HepG2 (cell line): ENCODE data around the gene SULT2B1. TPM values are rescaled to one million over a fixed set of nuclear protein-coding genes. Genes with fewer than 3 reads are reported as not detected.
A peak's percentile ranks its signal among the peaks of the same experiment; 100 is the strongest.

ENCODE experiments used
- AHDC1 ChIP-seq: sonication (generic); formaldehyde crosslinking; IDR thresholded peaks from 2 replicates; pipeline ENCODE4 v1.5.1; 2020; ENCODE audit warnings: mild to moderate bottlenecking, missing genetic modification reagents, borderline replicate concordance
- ASH2L ChIP-seq: fragments of 300-600, 200-600 bp; sonication (generic); IDR thresholded peaks from 2 replicates; pipeline ENCODE4 v1.7.0; 2017; ENCODE audit warnings: low read depth, mild to moderate bottlenecking, moderate library complexity, mixed read lengths, low read length; ENCODE audit not compliant: insufficient read length
- DDIT3 ChIP-seq: sonication (generic); formaldehyde crosslinking; IDR thresholded peaks from 2 replicates; pipeline ENCODE4 v1.4.0; 2020; ENCODE audit warnings: mild to moderate bottlenecking, missing genetic modification reagents
- EED ChIP-seq: sonication (generic); formaldehyde crosslinking; IDR thresholded peaks from 2 replicates; pipeline ENCODE4 v1.5.0; 2020; ENCODE audit warnings: mild to moderate bottlenecking, missing genetic modification reagents
- ETV6 ChIP-seq: sonication (generic); formaldehyde crosslinking; conservative IDR thresholded peaks from 2 replicates; pipeline ENCODE4 v1.4.0; 2020; ENCODE audit warnings: missing genetic modification reagents
- KDM3A ChIP-seq: IDR thresholded peaks from 2 replicates; pipeline ENCODE4 v1.6.1; 2018; ENCODE audit warnings: low read depth, missing compliant biosample characterization
- KLF6 ChIP-seq: IDR thresholded peaks from 2 replicates; pipeline ENCODE4 v1.8.0; 2016; ENCODE audit warnings: missing biosample characterization, missing genetic modification reagents
- MEF2D ChIP-seq: sonication (generic); formaldehyde crosslinking; IDR thresholded peaks from 2 replicates; pipeline ENCODE4 v1.5.1; 2020; ENCODE audit warnings: mild to moderate bottlenecking, missing genetic modification reagents
- NAIF1 ChIP-seq: sonication (generic); formaldehyde crosslinking; IDR thresholded peaks from 2 replicates; pipeline ENCODE4 v1.5.0; 2020; ENCODE audit warnings: mild to moderate bottlenecking, missing genetic modification reagents, borderline replicate concordance
- NFRKB ChIP-seq: fragments of 450-650 bp; IDR thresholded peaks from 2 replicates; pipeline ENCODE4 v1.6.1; 2017
- SNAPC4 ChIP-seq: sonication (generic); formaldehyde crosslinking; IDR thresholded peaks from 2 replicates; pipeline ENCODE4 v1.4.0; 2020; ENCODE audit warnings: mild to moderate bottlenecking, missing genetic modification reagents
- TRIM24 ChIP-seq: sonication (generic); formaldehyde crosslinking; IDR thresholded peaks from 2 replicates; pipeline ENCODE4 v1.8.0; 2022; ENCODE audit warnings: mild to moderate bottlenecking, missing genetic modification reagents
- ZBTB33 ChIP-seq: sonication (generic); formaldehyde crosslinking; IDR thresholded peaks from 2 replicates; pipeline ENCODE4 v1.4.0; 2020; ENCODE audit warnings: missing genetic modification reagents
- ZNF160 ChIP-seq: sonication (generic); formaldehyde crosslinking; IDR thresholded peaks from 2 replicates; pipeline ENCODE4 v1.8.0; 2022; ENCODE audit warnings: mild to moderate bottlenecking, inconsistent platforms, missing genetic modification reagents
- ZNF292 ChIP-seq: sonication (generic); formaldehyde crosslinking; IDR thresholded peaks from 2 replicates; pipeline ENCODE4 v1.8.1; 2022; ENCODE audit warnings: mild to moderate bottlenecking, low read depth, missing genetic modification reagents, borderline replicate concordance
- ZNF850 ChIP-seq: sonication (generic); formaldehyde crosslinking; conservative IDR thresholded peaks from 2 replicates; pipeline ENCODE4 v1.9.0; 2021; ENCODE audit warnings: mild to moderate bottlenecking, missing genetic modification reagents
- polyA plus RNA-seq, 8 experiments: library from polyadenylated mRNA; depleted of rRNA in 3 of 8; stranded (reverse) in 7 of 8; unstranded in 1 of 8; fragments of >200 nt; fragmentation: Illumina TruSeq in 4 of 8; extraction: Trizol in 4 of 8; gene quantifications; 2 replicates each; pipeline versions ENCODE4 v1.2.1 to v1.2.3, GENCODE V29; 2011 to 2016; ENCODE audit warnings: low read depth in 4 of 8, missing spikeins in 1 of 8, mixed read lengths in 1 of 8; ENCODE audit not compliant: insufficient read depth in 1 of 8
- total RNA-seq, 5 experiments: library from RNA; depleted of rRNA; stranded (reverse); fragments of >200 nt; fragmentation: Illumina TruSeq; extraction: Trizol; gene quantifications; 2 replicates each; pipeline ENCODE4 v1.2.3, GENCODE V29; 2016; ENCODE audit warnings: low read depth in 1 of 5

Gene SULT2B1
- total and polyA plus RNA-seq, 2 of the 13 experiments (the other 11 are each of a cell fraction or from before 2014, with no cell fraction given): 0.13 TPM; not detected in 1

- TF ChIP-seq ZBTB33 (CRISPR knock-in tag) (no peak; the same call in 1 of the 2 replicates), ZNF292 (CRISPR knock-in tag) (no peak), KLF6 (CRISPR knock-in tag) (no peak), DDIT3 (no peak), AHDC1 (CRISPR knock-in tag) (no peak), ETV6 (CRISPR knock-in tag) (no peak), ASH2L (no peak), NFRKB (no peak), ZNF850 (CRISPR knock-in tag) (no peak), KDM3A (CRISPR knock-in tag) (peak; percentile 76), TRIM24 (no peak), ZNF160 (peak; percentile 48; the same call in 1 of the 2 replicates), EED (CRISPR knock-in tag) (no peak), NAIF1 (CRISPR knock-in tag) (no peak), SNAPC4 (no peak), MEF2D (CRISPR knock-in tag) (0 out of 2 replicates have a peak, but pooled peaks have one; percentile 34)
Measured at GRCh38 chr19:48634424-48635262, 82.7 kb downstream of the SULT2B1 start (continued).
